NCI-H82 (cell line): Measurements from ENCODE around the gene VPS9D1.
A peak's percentile ranks its signal among the peaks of the same experiment; 100 is the strongest.
"Not testable (repeated sequence)": the region's sequence is repeated elsewhere in the genome, so short reads cannot be mapped to it uniquely, and the experiment has no call there.

Experiments used
- DNase-seq: peaks from one replicate; lab custom pipeline; 2025; lab: John Stamatoyannopoulos, UW

The VPS9D1 gene

DNA sequence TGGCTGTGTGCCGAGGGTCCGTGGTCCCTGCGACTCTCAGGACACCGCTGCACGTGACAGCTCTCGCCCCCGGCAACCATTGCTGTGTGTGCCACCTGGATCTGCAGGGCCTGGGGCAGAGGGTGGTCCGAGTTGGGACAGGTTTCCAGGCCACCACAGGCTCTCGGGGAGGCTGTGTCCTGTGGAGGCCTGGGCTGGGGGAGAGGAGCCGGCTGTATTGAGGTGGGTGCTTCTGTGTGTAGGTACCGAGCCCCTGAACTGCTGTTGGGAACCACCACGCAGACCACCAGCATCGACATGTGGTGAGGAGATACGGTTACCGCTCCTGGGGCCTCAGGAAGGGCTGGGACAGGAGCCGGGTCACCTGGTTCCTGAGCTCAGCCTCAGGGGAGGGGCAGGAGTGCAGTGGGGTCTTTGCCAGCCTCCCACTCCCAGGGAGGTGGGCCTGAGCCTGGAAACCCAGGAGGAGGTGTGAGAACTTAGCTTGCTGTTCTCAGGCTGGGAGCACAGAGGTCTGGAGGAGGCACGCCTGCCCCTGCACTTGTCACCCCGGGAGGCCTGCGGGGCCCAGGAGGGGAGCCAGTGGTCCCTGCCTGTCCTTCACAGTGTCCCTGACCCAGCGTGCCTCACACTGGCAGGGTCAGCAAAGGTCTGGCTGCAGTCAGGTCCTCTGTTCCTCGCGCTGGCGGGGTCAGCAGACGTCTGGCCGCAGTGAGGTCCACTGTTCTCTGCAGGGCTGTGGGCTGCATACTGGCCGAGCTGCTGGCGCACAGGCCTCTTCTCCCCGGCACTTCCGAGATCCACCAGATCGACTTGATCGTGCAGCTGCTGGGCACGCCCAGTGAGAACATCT lies 26.5 kb downstream of the VPS9D1 start:
- DNase-seq, result no peak

DNA sequence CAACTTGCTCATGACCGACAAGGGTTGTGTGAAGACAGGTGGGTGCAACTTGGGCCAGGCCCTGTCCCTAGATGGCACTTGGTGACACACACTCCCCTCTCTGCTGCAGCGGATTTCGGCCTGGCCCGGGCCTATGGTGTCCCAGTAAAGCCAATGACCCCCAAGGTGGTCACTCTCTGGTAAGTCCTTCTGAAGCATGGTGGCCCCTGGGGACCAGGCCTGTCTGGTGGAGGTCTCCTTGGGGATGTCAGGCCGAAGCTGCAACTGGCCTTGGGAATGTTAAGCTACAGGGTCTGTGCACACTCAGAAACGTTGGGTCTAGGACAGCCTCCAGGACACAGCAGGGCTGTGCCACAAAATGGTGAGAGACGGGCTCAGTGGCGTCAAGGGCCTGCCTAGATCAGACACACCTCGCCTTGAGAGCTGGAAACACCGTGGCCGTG lies 27.4 kb downstream of the VPS9D1 start:
- DNase-seq, result no peak

DNA sequence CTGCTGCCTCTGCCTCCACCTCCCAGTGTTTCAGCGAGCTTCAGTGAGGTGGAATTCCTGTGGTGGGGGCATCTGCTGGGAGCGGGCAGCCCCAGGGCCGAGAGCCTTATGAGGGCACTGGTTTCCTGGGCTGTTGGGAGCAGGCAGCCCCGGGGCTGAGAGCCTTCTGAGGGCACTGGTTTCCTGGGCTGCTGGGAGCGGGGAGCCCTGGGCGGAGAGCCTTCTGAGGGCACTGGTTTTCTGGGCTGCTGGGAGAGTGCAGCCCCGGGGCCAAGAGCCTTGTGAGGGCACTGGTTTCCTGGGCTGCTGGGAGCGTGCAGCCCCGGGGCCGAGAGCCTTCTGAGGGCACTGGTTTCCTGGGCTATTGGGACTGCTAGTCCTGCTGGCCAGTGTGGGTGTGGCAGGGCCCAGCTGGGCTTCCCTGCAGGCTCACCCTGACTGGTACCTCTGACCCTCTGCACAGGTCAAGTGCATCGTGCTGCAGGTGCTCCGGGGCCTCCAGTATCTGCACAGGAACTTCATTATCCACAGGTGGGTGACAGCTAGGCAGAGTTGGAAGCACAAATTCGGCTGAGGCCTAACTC lies 28.6 kb downstream of the VPS9D1 start:
- DNase-seq, result no peak

DNA sequence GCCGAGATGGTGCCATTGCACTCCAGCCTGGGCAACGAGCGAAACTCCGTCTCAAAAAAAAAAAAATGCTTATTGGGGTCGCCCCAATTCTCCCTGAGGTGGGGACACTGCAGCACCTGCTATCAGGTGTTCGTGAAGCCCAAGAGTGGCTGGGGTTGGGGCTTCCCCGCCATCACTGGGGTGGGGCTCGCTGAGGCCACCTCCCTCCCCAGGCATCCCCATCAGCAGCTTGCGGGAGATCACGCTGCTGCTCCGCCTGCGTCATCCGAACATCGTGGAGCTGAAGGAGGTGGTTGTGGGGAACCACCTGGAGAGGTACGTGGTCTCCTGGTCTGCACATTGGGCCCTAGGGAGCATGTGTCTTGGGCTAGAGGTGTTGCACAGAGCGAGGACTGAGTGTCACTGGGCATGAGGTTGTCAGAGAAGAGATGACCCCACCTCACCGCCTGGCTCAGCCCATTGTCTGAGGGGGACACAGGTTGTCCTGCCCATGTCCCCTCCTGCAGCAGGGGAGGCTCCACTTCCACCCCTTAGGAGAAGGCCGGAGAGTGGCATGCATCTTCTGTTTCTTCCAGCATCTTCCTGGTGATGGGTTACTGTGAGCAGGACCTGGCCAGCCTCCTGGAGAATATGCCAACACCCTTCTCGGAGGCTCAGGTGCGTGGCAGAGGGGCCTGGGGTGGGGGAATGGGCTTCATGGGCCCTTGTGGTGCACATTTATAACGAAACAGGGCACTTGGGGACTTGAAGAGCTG lies 29.3 kb downstream of the VPS9D1 start:
- DNase-seq, result no peak

DNA sequence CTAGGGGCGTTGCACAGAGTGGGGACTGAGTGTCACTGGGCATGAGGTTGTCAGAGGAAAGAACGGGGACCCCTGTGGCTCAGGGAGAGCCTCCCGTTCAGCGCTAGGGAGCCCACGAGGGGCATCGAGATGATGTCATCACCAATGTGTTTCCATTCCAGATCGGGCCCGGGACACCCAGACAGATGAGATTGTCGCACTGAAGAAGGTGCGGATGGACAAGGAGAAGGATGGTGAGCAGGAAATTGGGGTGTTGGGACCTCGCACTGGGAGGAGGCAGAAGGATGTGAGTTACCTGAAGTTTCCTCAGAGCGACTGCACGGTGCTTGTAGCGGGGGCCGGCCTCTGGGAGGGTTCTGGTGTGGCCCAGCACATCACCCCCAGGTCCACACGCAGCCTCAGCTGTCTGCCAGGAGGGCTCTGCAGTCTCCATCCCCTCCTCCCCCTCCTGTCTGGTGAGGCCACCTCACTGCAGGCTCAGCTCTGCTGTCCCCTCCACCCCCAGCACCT lies 30.3 kb downstream of the VPS9D1 start:
- DNase-seq, result no peak

DNA sequence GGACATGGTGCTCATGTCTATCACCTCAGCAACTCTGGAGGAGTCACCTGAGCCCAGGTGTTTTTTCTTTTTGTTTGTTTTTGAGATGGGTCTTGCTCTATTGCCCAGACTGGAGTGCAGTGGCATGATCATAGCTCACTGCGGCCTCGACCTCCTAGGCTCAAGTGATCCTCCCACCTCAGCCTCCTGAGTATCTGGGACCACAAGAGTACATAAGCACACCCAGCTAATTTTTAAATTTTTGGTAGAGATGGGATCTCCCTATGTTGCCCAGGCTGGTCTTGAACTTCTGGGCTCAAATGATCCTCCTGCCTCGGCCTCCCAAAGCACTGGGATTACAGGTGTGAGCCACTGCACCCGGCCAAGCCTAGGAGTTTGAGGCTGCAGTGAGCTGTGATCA lies 31.1 kb downstream of the VPS9D1 start:
- not testable (repeated sequence) for DNase-seq

DNA sequence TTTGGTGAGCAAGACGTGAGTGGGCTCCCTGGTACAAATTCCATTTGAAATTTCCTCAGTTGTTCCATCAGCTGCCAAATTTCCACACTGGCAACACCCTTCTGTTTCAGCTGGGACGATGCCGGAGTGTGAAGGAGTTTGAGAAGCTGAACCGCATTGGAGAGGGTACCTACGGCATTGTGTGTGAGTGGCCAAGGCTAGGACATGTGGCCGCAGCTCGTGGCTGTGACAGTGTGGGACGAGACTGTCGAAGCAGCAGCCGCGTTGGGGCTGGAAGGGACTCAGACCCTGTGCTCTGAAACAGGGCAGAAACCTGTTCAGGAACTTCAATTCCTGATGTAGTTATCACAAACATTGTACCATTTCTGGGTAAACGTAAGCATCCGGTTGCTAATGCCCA lies 31.6 kb downstream of the VPS9D1 start:
- no peak for DNase-seq

DNA sequence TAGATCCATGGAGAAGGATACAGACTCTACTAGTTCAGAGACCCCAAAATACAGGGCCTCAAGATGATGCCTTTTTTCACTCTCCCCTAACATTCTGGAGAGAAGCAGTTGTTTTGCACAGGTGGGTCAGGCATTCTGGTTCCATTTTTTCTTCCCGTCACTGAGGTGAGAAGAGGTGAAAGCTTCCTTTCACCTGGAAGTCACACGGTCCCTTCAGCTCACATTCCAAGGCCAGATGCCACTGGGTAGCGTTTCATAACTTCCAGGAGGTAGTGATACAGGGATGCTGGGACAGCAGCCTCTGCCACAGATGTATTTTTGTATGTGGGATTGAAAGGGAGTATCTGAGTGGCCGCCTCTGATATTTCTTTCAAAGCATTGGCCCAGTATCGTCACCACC lies 32.3 kb downstream of the VPS9D1 start:
- DNase-seq, result no peak

DNA sequence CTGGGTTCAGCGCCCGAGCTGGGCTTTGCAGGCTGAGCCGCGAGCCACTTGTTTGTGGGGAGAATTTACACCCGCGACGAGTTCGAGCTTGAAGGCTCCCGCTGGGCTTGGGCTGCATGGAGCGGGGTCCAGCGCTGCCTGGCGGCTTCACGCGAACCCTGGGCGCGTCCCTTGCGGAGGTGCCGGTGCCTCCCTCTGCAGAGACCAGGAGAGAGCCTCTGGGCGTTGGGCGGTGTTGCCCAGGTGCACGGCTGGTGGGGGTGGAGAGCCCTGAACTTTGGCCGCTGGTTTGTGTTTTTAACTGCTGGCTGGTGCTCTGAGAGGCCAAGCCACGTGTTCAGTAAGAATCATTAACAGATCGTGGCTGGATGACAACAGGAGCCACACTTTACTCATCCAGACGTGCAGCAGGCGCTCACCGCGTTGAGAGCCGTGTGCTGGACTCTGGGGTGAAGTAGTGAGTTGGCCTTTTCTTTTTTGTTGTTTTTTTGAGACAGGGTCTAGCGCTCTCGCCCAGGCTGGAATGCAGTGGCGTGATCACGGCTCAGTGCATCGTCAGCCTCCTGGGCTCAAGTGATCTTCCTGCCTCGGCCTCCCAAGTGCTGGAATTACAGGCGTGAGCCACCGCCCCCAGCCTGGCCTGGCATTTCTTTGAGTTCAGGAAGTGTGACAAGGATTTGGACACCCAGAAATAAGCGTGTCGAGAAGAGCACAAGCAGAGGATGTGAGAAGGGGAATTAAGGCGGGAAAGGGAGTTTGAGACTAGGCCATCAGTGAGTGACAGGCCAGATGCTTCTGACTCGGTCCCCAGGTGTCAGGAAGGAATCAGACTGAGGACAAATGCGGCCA lies 33.4 kb downstream of the VPS9D1 start:
- peak; percentile 33 for DNase-seq

DNA sequence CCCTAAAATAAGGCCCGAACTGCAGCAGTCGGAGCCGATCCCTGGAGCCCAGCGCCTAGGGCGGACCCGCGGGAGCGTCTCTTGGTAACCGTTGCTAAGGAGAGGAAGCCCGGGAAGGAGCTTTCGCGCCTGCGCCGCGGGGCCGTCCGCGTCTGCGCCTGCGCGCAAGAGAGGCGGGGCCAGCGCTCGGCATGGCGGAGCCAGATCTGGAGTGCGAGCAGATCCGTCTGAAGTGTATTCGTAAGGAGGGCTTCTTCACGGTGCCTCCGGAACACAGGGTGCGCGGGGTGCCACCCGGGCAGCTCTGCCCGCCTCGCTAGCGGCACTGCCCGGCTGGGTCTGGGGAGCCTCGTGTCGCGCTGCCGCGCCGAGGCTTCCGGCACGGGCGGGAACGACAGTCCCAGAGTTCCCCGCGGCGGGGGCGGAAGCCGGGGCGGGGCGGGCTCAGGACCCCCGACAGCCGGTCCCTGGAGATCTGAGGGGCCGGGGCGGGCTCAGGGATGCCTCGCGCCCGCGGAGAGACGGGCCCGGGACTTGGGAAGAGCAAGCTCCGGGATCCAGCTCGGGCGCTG lies 34.1 kb downstream of the VPS9D1 start, which contains the start of gene CDK10:
Gene CDK10, plus strand, starts transcription at position 170 of the 572 bp plus-strand sequence. Its CDS starts 22 bp downstream, at position 192.
- peak; percentile 92 for DNase-seq

DNA sequence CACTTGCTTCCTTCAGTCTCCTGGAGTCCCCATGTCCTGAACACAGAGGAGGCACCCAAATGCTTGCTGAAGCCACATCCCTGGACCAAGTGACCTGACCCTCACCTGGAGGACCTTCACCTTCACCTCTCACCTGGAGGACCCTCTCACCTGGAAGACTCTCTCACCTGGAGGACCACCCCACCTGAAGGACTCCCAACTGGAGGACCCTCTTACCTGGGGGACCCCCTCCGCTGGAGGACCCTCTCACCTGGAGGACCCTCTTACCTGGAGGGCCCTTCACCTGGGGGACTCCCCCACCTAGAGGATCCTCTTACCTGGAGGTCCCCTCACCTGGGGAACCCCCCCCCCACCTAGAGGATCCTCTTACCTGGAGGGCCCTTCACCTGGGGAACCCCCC lies 34.8 kb downstream of the VPS9D1 start:
- DNase-seq, result no peak

DNA sequence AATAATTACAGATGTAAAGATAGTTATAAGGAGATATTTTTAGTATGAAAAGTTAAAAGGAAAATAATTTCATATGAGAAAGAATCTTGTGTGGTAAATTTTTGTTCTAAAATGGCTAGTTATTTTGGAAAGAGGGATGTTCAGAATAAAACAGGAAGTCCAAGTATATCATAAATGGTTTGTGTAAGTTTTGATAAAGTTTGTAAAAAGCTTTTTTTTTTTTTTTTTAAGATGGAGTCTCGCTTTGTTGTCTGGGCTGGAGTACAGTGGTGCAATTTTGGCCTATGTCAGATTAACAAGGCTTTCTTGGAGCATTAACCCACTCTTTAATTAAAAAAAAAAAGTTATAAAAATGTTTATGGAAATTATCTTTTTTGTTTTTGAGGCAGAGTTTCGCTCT lies 42.4 kb downstream of the VPS9D1 start:
- DNase-seq, result no peak

DNA sequence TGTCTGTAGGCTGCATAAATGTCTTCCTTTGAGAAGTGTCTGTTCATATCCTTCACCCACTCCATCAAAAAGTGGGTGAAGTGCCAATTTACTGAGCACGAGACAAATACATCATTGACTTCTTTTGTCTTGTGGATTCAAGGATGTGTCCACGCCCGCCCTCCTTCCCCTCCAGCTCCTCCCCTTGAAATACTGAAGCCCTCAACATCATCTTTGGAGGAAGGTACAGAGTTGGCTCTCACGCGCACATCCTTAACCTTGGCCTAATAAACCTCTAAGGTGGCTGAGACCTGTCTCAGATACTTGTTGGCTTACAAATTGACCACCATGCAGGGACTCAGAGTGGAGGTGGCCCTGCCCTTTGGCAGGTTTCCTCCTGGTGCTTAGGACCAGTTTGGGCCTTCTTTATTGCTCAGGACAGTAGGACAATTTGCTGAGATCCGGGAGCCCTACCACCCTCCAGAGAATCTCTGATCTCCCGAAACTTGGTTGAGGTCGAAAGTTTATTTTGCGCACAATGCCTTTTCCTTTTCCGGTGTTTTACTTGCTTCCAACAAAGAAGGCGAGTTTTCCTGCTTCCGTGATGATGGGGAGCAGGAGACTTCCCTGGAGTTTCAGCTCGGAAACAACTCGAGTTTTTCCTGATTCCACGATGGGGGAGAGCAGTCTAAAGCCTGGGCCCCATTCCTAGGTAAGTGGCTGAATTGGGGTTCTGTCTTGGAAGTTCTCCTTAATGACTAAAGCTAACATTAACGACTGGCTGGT lies 48.3 kb downstream of the VPS9D1 start:
- DNase-seq, result no peak

DNA sequence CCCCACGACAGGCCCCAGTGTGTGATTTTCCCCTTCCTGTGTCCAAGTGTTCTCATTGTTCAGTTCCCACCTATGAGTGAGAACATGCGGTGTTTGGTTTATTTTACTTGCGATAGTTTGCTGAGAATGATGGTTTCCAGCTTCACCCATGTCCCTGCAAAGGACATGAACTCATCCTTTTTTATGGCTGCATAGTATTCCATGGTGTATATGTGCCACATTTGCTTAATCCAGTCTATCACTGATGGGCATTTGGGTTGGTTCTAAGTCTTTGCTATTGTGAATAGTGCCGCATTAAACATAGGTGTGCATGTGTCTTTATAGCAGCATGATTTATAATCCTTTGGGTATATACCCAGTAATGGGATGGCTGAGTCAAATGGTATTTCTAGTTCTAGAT lies 49.1 kb downstream of the VPS9D1 start:
- DNase-seq, result not testable (repeated sequence)

DNA sequence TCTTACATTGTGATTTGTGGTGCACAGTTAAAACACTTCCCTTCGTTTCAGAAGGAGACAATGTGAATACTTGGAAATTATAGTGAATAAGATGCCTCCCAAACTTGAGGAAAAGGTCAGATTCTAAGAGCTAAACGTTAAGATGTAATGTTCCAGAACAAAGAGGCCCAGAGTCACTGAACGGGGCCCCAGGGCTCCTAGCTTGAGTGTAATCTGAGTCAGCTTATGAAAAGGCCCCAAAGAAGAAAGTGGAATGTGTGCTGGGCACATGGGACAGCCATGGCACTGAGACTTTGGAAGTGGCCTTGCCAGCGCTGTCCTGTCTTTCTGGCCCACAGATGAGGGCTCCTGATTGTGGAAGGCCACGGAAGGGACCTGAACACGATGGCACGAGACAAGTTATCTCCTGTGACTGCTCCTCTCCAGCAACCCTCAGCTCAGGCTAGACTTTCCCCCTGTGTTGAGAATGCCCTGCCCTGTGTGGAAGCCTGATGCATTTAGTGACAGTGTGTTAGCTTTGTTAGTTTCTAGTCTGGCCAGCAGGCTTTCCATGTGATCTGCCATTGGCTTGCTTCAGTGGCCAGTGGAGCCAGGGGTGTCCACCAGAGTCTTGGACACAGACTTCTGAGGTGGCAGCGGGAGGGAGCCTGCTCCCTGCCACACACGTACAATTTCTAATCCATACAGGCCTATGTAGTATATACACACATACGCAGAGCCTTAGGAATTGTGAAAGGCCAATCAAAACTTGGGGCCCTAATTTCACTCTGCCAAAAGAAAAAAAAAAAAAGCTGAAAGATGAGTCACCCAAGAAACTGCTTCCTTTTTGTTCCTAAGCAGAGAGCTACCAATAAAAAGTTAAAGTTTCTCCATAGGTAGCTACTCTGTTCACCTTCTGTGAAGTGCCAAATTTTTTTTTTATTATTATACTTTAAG lies 49.9 kb downstream of the VPS9D1 start:
- no peak for DNase-seq

DNA sequence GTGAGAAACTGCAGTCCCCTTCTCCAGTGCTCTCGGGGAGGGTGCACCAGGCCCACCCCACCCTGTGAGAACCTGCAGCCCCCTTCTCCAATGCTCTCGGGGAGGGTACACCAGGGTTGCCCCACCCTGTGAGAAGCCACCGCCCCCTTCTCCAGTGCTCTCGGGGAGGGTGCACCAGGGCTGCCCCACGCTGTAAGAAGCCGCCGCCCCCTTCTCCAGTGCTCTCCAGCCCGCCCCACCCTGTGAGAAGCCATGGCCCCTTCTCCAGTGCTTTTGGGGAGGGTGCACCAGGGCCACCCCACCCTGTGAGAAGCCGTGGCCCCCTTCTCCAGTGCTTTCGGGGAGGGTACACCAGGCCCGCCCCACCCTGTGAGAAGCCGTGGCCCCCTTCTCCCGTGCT lies 50.9 kb downstream of the VPS9D1 start:
- DNase-seq, result no peak

DNA sequence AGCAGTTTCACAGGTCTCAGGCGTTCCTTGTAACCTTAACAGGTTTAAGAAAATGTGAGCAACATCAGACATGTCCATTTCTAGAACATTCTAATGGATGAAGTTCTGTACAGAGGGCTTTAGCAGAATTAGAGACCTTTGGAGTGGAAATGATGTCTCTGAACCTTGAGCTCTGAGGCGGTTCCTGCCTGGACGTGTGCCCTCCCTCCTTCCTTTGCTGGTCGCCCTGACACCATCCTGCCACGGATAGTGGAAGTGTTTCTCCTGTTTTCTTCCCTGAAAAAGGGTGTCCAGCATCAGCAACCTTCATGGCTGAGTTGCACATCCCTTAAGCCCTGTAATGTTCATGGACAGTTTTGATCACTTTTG lies 51.9 kb downstream of the VPS9D1 start:
- no peak for DNase-seq

DNA sequence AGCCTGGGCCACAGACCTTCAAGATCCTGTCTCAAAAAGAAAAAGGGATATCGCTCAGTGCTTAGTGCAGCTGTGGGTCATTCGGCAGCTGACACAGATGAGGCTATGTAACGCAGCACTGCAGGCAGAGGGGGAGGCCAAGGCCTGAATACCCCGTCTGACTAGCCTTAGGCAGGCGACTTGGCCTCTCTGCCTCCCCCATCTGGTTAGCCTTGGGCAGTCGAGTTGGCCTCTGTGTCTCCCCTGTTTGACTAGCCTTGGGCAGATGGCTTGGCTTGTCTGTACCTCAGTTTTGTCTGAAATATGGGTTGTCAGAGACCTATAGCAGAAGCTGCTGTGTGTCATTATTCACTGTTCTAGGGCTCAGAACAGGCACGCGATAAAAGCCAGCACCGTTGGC lies 53.1 kb downstream of the VPS9D1 start:
- no peak for DNase-seq

DNA sequence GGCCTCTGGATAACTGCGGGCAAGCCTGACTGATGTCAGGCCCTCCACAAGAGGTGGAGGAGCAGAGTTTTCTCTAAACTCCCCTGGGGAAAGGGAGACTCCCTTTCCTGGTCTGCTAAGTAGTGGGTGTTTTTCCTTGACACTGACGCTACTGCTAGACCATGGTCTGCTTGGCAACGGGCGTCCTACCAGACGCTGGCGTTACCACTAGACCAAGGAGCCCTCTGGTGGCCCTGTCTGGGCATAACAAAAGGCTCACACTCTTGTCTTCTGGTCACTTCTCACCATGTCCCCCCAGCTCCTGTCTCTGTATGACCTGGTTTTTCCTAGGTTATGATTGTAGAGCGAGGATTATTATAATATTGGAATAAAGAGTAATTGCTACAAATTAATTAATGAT lies 53.7 kb downstream of the VPS9D1 start:
- peak; percentile 64 for DNase-seq
